T-helper 22 cell (primary cell): ENCODE measurements around the gene CSDE1.

Experiments
- DNase-seq: peaks from one replicate; pipeline ENCODE4 v3.0.0-alpha.2; 2020; ENCODE audit warnings: low read depth

CSDE1 gene

GRCh38 chr1:114701931-114702330 lies 55.9 kb downstream of the CSDE1 start:
- no peak for DNase-seq

- no peak for DNase-seq
Measured at GRCh38 chr1:114700036-114700600, 57.7 kb downstream of the CSDE1 start.

GRCh38 chr1:114696810-114697209 lies 61.0 kb downstream of the CSDE1 start:
- no peak for DNase-seq

GRCh38 chr1:114695430-114696058 lies 62.2 kb downstream of the CSDE1 start, which contains the start of gene AMPD1:
Gene AMPD1 (minus strand): TSS chr1:114695546. CDS start chr1:114695471, 75 bp downstream.
- DNase-seq, result no peak

- DNase-seq, result no peak
Measured at GRCh38 chr1:114694540-114695310, 63.1 kb downstream of the CSDE1 start.

GRCh38 chr1:114692947-114693346 lies 64.8 kb downstream of the CSDE1 start:
- DNase-seq, result no peak

GRCh38 chr1:114691061-114691460 lies 66.7 kb downstream of the CSDE1 start:
- no peak for DNase-seq

- DNase-seq, result no peak
Measured at GRCh38 chr1:114690148-114690547, 67.6 kb downstream of the CSDE1 start.

GRCh38 chr1:114688526-114688925 lies 69.3 kb downstream of the CSDE1 start:
- DNase-seq, result no peak

- no peak for DNase-seq
Measured at GRCh38 chr1:114685851-114686250, 71.9 kb downstream of the CSDE1 start.

GRCh38 chr1:114677691-114678090 lies 80.1 kb downstream of the CSDE1 start:
- DNase-seq, result no peak

GRCh38 chr1:114676115-114676514 lies 81.7 kb downstream of the CSDE1 start:
- no peak for DNase-seq

- DNase-seq, result no peak
Measured at GRCh38 chr1:114671939-114672275, 85.9 kb downstream of the CSDE1 start.

- DNase-seq, result no peak
Measured at GRCh38 chr1:114671011-114671938, 86.5 kb downstream of the CSDE1 start.

GRCh38 chr1:114670083-114671010 lies 87.4 kb downstream of the CSDE1 start:
- peak; percentile 78 for DNase-seq

- DNase-seq, result no peak
Measured at GRCh38 chr1:114669562-114670082, 88.2 kb downstream of the CSDE1 start, which contains the start of gene DENND2C. Gene DENND2C (minus strand): TSS chr1:114670049. CDS start chr1:114625984, 44,065 bp downstream.

GRCh38 chr1:114668784-114669561 lies 88.8 kb downstream of the CSDE1 start:
- no peak for DNase-seq

GRCh38 chr1:114668373-114668772 lies 89.4 kb downstream of the CSDE1 start:
- no peak for DNase-seq

- DNase-seq, result no peak
Measured at GRCh38 chr1:114666954-114667353, 90.8 kb downstream of the CSDE1 start.
